ENCODE results near the gene CCDC8. TPM values are rescaled to one million over a fixed set of nuclear protein-coding genes. Genes with fewer than 3 reads are reported as not detected.

CCDC8 gene
- total and polyA plus RNA-seq, 2 of the 4 experiments (the other 2 are of a cell fraction) = 9.3 to 10.2 TPM

DNA sequence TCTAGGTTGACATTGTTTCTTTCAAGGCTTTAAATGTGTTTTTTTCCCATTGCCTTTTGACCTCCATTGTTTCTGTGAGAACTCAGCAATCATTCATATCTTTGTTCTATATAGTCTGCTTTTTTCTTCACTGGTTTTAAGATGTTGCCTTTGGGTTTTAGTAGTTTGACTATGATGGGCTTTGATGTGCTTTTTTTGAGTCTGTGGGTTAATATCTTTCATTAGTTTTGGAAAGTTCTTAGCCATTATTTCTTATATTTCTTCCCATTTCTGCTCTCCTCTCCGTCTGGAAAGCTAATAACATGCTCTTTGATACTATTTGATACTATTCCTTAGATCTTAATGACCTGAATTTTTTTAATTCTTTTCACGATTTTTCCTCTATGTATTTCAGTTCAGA lies 32.7 kb downstream of the CCDC8 start:
- Histone ChIP-seq H3K23ac (ENCODE audit: low read depth, low read length) (no peak overlapping the region), H2BK5ac (ENCODE audit: low read depth, low read length, poor library complexity, severe bottlenecking) (no peak overlapping the region), H3K27ac (ENCODE audit: insufficient read depth, low read length) (no peak overlapping the region), H3K14ac (replicated peaks; ENCODE audit: low read depth, low read length) (no peak overlapping the region), H2AFZ (replicated peaks; ENCODE audit: low read length, poor library complexity) (no peak overlapping the region), H3K4me1 (ENCODE audit: control insufficient read depth, insufficient read depth, low read length) (no peaks in the 10 kb centered on the region; the same call in 1 of the 2 replicates), H4K8ac (ENCODE audit: low read depth in 2 of 2, low read length in 2 of 2) (no peak overlapping the region), H3K4me3 (ENCODE audit: insufficient read depth, low read depth, low read length) (no peak overlapping the region), H3K18ac (ENCODE audit: low read depth, low read length) (no peak overlapping the region), H4K20me1 (ENCODE audit: insufficient read depth, low read length) (no peaks in the 10 kb centered on the region), H3K4ac (ENCODE audit: low read depth, low read length) (no peak overlapping the region), H2BK15ac (ENCODE audit: low read depth, low read length) (no peak overlapping the region), H4K91ac (ENCODE audit: insufficient read depth, low read depth, low read length) (no peak overlapping the region), H4K5ac (ENCODE audit: low read depth, low read length) (no peak overlapping the region), H2AK5ac (ENCODE audit: low read depth, low read length) (no peak overlapping the region), H3K4me2 (ENCODE audit: low read depth, low read length) (no peak overlapping the region), H3K9me1 (ENCODE audit: insufficient read depth, low read length) (peaks cover 8% of the 10 kb centered on the region), H3K9me3 (ENCODE audit: control insufficient read depth, insufficient read depth, low read length) (no peaks in the 10 kb centered on the region), H3K79me1 (ENCODE audit: low read depth in 1 of 2, low read length in 2 of 2) (peaks cover 19 to 61% of the 10 kb centered on the region in 2 experiments), H3K9ac (ENCODE audit: low read depth, low read length) (no peak overlapping the region), H2BK20ac (ENCODE audit: low read depth, low read length) (no peak overlapping the region), H2AK9ac (replicated peaks; ENCODE audit: low read depth, low read length, poor library complexity) (no peak overlapping the region), H3K27me3 (ENCODE audit: control insufficient read depth, insufficient read depth, low read length) (no peaks in the 10 kb centered on the region), H3K56ac (ENCODE audit: extremely low read depth, insufficient read depth, low read length) (no peak overlapping the region), H3K36me3 (ENCODE audit: control insufficient read depth, insufficient read depth, low read length) (peaks cover 33% of the 10 kb centered on the region), H2BK120ac (ENCODE audit: low read depth, low read length) (no peak overlapping the region)
- intact Hi-C loops (cut with micrococcal nuclease) = no loop called here
- dilution Hi-C loops (cut with HindIII; ENCODE audit: low sequenced_read_pairs, unreplicated experiment) = no loop called here
- ChIA-PET POLR2A (ENCODE audit: unreplicated experiment) (no interaction called here), CTCF (no interaction called here)
- WGBS, 2 experiments (ENCODE audit: extremely low coverage in 2 of 2, insufficient read length in 1 of 2) = no CpG with 5 or more reads among the region's 2 CpGs
- ATAC-seq (ENCODE audit: low read depth) (no peak), DNase-seq (no peak)
- in situ Hi-C loops (cut with MboI; ENCODE audit: low sequenced_read_pairs) = loop anchor here (10.0 kb wide), 1 partner anchor 96 kb away; no protein-coding TSS in a partner anchor
- no peak for TF ChIP-seq FOS (IDR thresholded peaks at IDR 0.05; ENCODE audit: low read depth, low read length)
- no peak for TF ChIP-seq MAFK (IDR thresholded peaks at IDR 0.05; ENCODE audit: low read depth, low read length)
- no peak for TF ChIP-seq POLR2A (IDR thresholded peaks at IDR 0.05; ENCODE audit: low read depth, low read length)
- TF ChIP-seq ELK1 (IDR thresholded peaks at IDR 0.05; ENCODE audit: borderline replicate concordance, low read depth, low read length) = no peak
- TF ChIP-seq BHLHE40 (IDR thresholded peaks at IDR 0.05; ENCODE audit: low read depth, low read length) = no peak
- TF ChIP-seq RFX5 (IDR thresholded peaks at IDR 0.05; ENCODE audit: low read depth, low read length) = no peak
- TF ChIP-seq MAZ (IDR thresholded peaks at IDR 0.05; ENCODE audit: borderline replicate concordance, low read depth, low read length) = no peak
- TF ChIP-seq SMC3 (IDR thresholded peaks at IDR 0.05; ENCODE audit: low read depth, low read length) = no peak
- TF ChIP-seq NFE2L2 (IDR thresholded peaks at IDR 0.05; ENCODE audit: low read depth, low read length) = no peak
- no peak for TF ChIP-seq RAD21 (IDR thresholded peaks at IDR 0.05; ENCODE audit: low read length)
- TF ChIP-seq CEBPB (IDR thresholded peaks at IDR 0.05; ENCODE audit: low read depth, low read length) = no peak
- no peak for TF ChIP-seq CHD1 (IDR thresholded peaks at IDR 0.05; ENCODE audit: low read depth, low read length)
- no peak for TF ChIP-seq CTCF (conservative IDR thresholded peaks at IDR 0.05; ENCODE audit: low read depth, low read length)
- no peak for TF ChIP-seq MXI1 (IDR thresholded peaks at IDR 0.05; ENCODE audit: borderline replicate concordance, low read depth, low read length)
- no peak for TF ChIP-seq USF2 (IDR thresholded peaks at IDR 0.05; ENCODE audit: low read depth, low read length)
- BruUV-seq (replicated peaks) = no TSS peak

All from IMR-90 (cell line).